Hippocampal formation (tissue), 2 donors: ENCODE data around the gene JAG1.

Experiments
- DNase-seq, 2 donors: peaks; one replicate each; lab custom pipeline; 2025; lab: John Stamatoyannopoulos, UW

The JAG1 gene

GRCh38 chr20:10653599-10654249 is 20.1 kb downstream of the JAG1 start:
- no peak for DNase-seq

GRCh38 chr20:10652660-10653261 is 21.0 kb downstream of the JAG1 start:
- no peak for DNase-seq

- no peak for DNase-seq
Measured at GRCh38 chr20:10652185-10652584, 21.6 kb downstream of the JAG1 start.

- no peak for DNase-seq
Measured at GRCh38 chr20:10651227-10651990, 22.4 kb downstream of the JAG1 start.

- no peak for DNase-seq
Measured at GRCh38 chr20:10649797-10650160, 24.0 kb downstream of the JAG1 start.

- no peak for DNase-seq
Measured at GRCh38 chr20:10649080-10649796, 24.6 kb downstream of the JAG1 start.

GRCh38 chr20:10648651-10649050 is 25.1 kb downstream of the JAG1 start:
- no peak for DNase-seq

- DNase-seq: no peak
Measured at GRCh38 chr20:10647909-10648308, 25.9 kb downstream of the JAG1 start.

- no peak for DNase-seq
Measured at GRCh38 chr20:10647471-10647870, 26.3 kb downstream of the JAG1 start.

- DNase-seq: no peak
Measured at GRCh38 chr20:10646886-10647420, 26.8 kb downstream of the JAG1 start.

GRCh38 chr20:10646006-10646405 is 27.8 kb downstream of the JAG1 start:
- no peak for DNase-seq

GRCh38 chr20:10645205-10645570 is 28.6 kb downstream of the JAG1 start:
- DNase-seq: no peak

- no peak for DNase-seq
Measured at GRCh38 chr20:10644458-10645204, 29.2 kb downstream of the JAG1 start.

- no peak for DNase-seq
Measured at GRCh38 chr20:10643560-10643873, 30.3 kb downstream of the JAG1 start.

- DNase-seq: no peak
Measured at GRCh38 chr20:10642856-10643559, 30.8 kb downstream of the JAG1 start.

- DNase-seq: no peak
Measured at GRCh38 chr20:10641893-10642292, 31.9 kb downstream of the JAG1 start.

- no peak for DNase-seq
Measured at GRCh38 chr20:10641467-10641866, 32.3 kb downstream of the JAG1 start.

- no peak for DNase-seq
Measured at GRCh38 chr20:10640897-10641296, 32.9 kb downstream of the JAG1 start.

GRCh38 chr20:10639737-10640556 is 33.9 kb downstream of the JAG1 start:
- peak; percentile 27 to 51 for DNase-seq

- DNase-seq: no peak
Measured at GRCh38 chr20:10639077-10639736, 34.6 kb downstream of the JAG1 start.
